ENCODE measurements around the gene METRN.

The METRN gene

GRCh38 chr16:693364-693763 lies 21.6 kb upstream of the METRN start:
- ATAC-seq (replicated peaks) (no peak), DNase-seq (no peak)
- H3K9me3 Mint-ChIP-seq, result peaks cover 2 to 5% of the 10 kb centered on the region in 2 donors
- H3K4me3 Mint-ChIP-seq, result peak overlapping the region; percentile 74 to 77
- H3K27ac Mint-ChIP-seq, result peak overlapping the region; percentile 75
- peaks cover 20 to 45% of the 10 kb centered on the region in 2 donors for H3K4me1 Mint-ChIP-seq
- H3K36me3 Mint-ChIP-seq, result peaks cover 3 to 9% of the 10 kb centered on the region in 2 donors
- peaks cover 17 to 46% of the 10 kb centered on the region in 2 donors for H3K27me3 Mint-ChIP-seq

GRCh38 chr16:693766-694165 lies 21.2 kb upstream of the METRN start:
- Mint-ChIP-seq H3K4me1 (peaks cover 19 to 41% of the 10 kb centered on the region in 2 donors), H3K4me3 (peak overlapping the region; percentile 74 to 77), H3K27ac (peak overlapping the region; percentile 31), H3K9me3 (peaks cover 2 to 5% of the 10 kb centered on the region in 2 donors), H3K36me3 (peaks cover 3 to 9% of the 10 kb centered on the region in 2 donors), H3K27me3 (peaks cover 17 to 50% of the 10 kb centered on the region in 2 donors)
- DNase-seq (no peak), ATAC-seq (replicated peaks) (no peak)

- H3K36me3 Mint-ChIP-seq, result peaks cover 3 to 9% of the 10 kb centered on the region in 2 donors
- DNase-seq, result no peak
- H3K27me3 Mint-ChIP-seq, result peaks cover 17 to 52% of the 10 kb centered on the region in 2 donors
- peaks cover 15 to 35% of the 10 kb centered on the region in 2 donors for H3K4me1 Mint-ChIP-seq
- ATAC-seq (replicated peaks), result no peak
- H3K4me3 Mint-ChIP-seq, result peak overlapping the region; percentile 67 to 75
- H3K9me3 Mint-ChIP-seq, result peaks cover 2 to 5% of the 10 kb centered on the region in 2 donors
- no peak overlapping the region for H3K27ac Mint-ChIP-seq
These were observed 20.6 kb upstream of the METRN start for GRCh38 chr16:694187-694862.

GRCh38 chr16:694863-695354 lies 20.0 kb upstream of the METRN start:
- peak in 1 of 2 donors; percentile 1 for ATAC-seq (replicated peaks)
- Mint-ChIP-seq H3K27me3 (peaks cover 17 to 56% of the 10 kb centered on the region in 2 donors), H3K27ac (no peak overlapping the region), H3K36me3 (peaks cover 3 to 9% of the 10 kb centered on the region in 2 donors), H3K9me3 (peaks cover 2 to 5% of the 10 kb centered on the region in 2 donors), H3K4me1 (peaks cover 13 to 32% of the 10 kb centered on the region in 2 donors), H3K4me3 (peak overlapping the region in 1 of 2 donors; percentile 75)
- no peak for DNase-seq

- DNase-seq (peak; percentile 44), ATAC-seq (replicated peaks) (peak; percentile 79 to 80)
- Mint-ChIP-seq H3K27me3 (peaks cover 17 to 61% of the 10 kb centered on the region in 2 donors), H3K9me3 (peaks cover 2 to 5% of the 10 kb centered on the region in 2 donors), H3K36me3 (peaks cover 3 to 8% of the 10 kb centered on the region in 2 donors), H3K27ac (peak overlapping the region; percentile 20), H3K4me3 (peak overlapping the region; percentile 78 to 83), H3K4me1 (peaks cover 13 to 25% of the 10 kb centered on the region in 2 donors)
These were observed 19.4 kb upstream of the METRN start for GRCh38 chr16:695355-696089.

GRCh38 chr16:698911-699671 lies 15.8 kb upstream of the METRN start:
- peaks cover 3% of the 10 kb centered on the region in 2 donors for H3K36me3 Mint-ChIP-seq
- no peak overlapping the region for H3K4me3 Mint-ChIP-seq
- no peak for ATAC-seq (replicated peaks)
- peaks cover 10 to 11% of the 10 kb centered on the region in 2 donors for H3K4me1 Mint-ChIP-seq
- H3K27ac Mint-ChIP-seq, result no peak overlapping the region
- peaks cover 33 to 74% of the 10 kb centered on the region in 2 donors for H3K27me3 Mint-ChIP-seq
- DNase-seq, result no peak
- no peaks in the 10 kb centered on the region for H3K9me3 Mint-ChIP-seq

GRCh38 chr16:700684-701584 lies 14.0 kb upstream of the METRN start:
- DNase-seq (no peak), ATAC-seq (replicated peaks) (peak; percentile 48 to 74)
- H3K4me1 Mint-ChIP-seq, result peaks cover under 1 to 5% of the 10 kb centered on the region in 2 donors
- H3K9me3 Mint-ChIP-seq, result no peaks in the 10 kb centered on the region
- peaks cover 0 to 3% of the 10 kb centered on the region in 2 donors for H3K36me3 Mint-ChIP-seq
- H3K27me3 Mint-ChIP-seq, result peaks cover 27 to 74% of the 10 kb centered on the region in 2 donors
- H3K4me3 Mint-ChIP-seq, result no peak overlapping the region
- H3K27ac Mint-ChIP-seq, result no peak overlapping the region

GRCh38 chr16:702341-702740 lies 12.6 kb upstream of the METRN start:
- Mint-ChIP-seq H3K27ac (no peak overlapping the region), H3K36me3 (peaks cover 0 to 3% of the 10 kb centered on the region in 2 donors), H3K9me3 (no peaks in the 10 kb centered on the region), H3K4me1 (peaks cover 6 to 7% of the 10 kb centered on the region in 2 donors), H3K27me3 (peaks cover 39 to 74% of the 10 kb centered on the region in 2 donors), H3K4me3 (no peak overlapping the region)
- ATAC-seq (replicated peaks), result no peak
- no peak for DNase-seq

- Mint-ChIP-seq H3K36me3 (peaks cover 0 to 3% of the 10 kb centered on the region in 2 donors), H3K9me3 (no peaks in the 10 kb centered on the region), H3K27me3 (peaks cover 49 to 76% of the 10 kb centered on the region in 2 donors), H3K4me1 (peaks cover 7 to 11% of the 10 kb centered on the region in 2 donors), H3K4me3 (no peak overlapping the region), H3K27ac (no peak overlapping the region)
- no peak for DNase-seq
- no peak for ATAC-seq (replicated peaks)
These were observed 11.5 kb upstream of the METRN start for GRCh38 chr16:703406-703805.

- DNase-seq (no peak), ATAC-seq (replicated peaks) (no peak)
- peaks cover 54 to 79% of the 10 kb centered on the region in 2 donors for H3K27me3 Mint-ChIP-seq
- H3K4me3 Mint-ChIP-seq, result no peak overlapping the region
- H3K9me3 Mint-ChIP-seq, result no peaks in the 10 kb centered on the region
- no peak overlapping the region for H3K27ac Mint-ChIP-seq
- peaks cover 7 to 11% of the 10 kb centered on the region in 2 donors for H3K4me1 Mint-ChIP-seq
- peaks cover 0 to 3% of the 10 kb centered on the region in 2 donors for H3K36me3 Mint-ChIP-seq
These were observed 10.9 kb upstream of the METRN start for GRCh38 chr16:704047-704446.

- Mint-ChIP-seq H3K27ac (peak overlapping the region; percentile 51), H3K4me1 (peaks cover 7 to 11% of the 10 kb centered on the region in 2 donors), H3K9me3 (no peaks in the 10 kb centered on the region), H3K4me3 (peak overlapping the region; percentile 50 to 58), H3K36me3 (peaks cover 0 to 3% of the 10 kb centered on the region in 2 donors), H3K27me3 (peaks cover 61 to 81% of the 10 kb centered on the region in 2 donors)
- ATAC-seq (replicated peaks) (no peak), DNase-seq (no peak)
These were observed 10.2 kb upstream of the METRN start for GRCh38 chr16:704552-705380.

- no peaks in the 10 kb centered on the region for H3K9me3 Mint-ChIP-seq
- H3K27me3 Mint-ChIP-seq, result peaks cover 68 to 82% of the 10 kb centered on the region in 2 donors
- peaks cover 0 to 3% of the 10 kb centered on the region in 2 donors for H3K36me3 Mint-ChIP-seq
- no peak within 1 kb of the TSS for H3K27ac Mint-ChIP-seq
- H3K4me3 Mint-ChIP-seq, result peak within 1 kb of the TSS in 1 of 2 donors; percentile 21
- peaks cover 7 to 11% of the 10 kb centered on the region in 2 donors for H3K4me1 Mint-ChIP-seq
- DNase-seq (no peak), ATAC-seq (replicated peaks) (no peak)
These were observed 9.3 kb upstream of the METRN start, which contains the start of gene FBXL16 for GRCh38 chr16:705431-706188. Gene FBXL16 (minus strand): TSS chr16:705801. CDS start chr16:697405, 8,396 bp downstream.
